Fibroblast of lung (primary cell): Measurements from ENCODE around the gene ADCY9. TPM values are rescaled to one million over a fixed set of nuclear protein-coding genes. Genes with fewer than 3 reads are reported as not detected.
"Not testable (repeated sequence)": the region's sequence is repeated elsewhere in the genome, so short reads cannot be mapped to it uniquely, and the experiment has no call there.

Experiments
- DNase-seq, 2 donors: peaks; one replicate each; pipeline versions ENCODE4 v3.0.0 to v3.0.0-alpha.2; 2010; ENCODE audit warnings: low read depth in 2 of 2
- H2AFZ ChIP-seq: 2 replicates; pipeline ENCODE4 v1.5.1; 2012; ENCODE audit warnings: low read length, control low read depth, inconsistent platforms
- H3K27ac ChIP-seq: 2 replicates; pipeline ENCODE4 v1.5.1; 2011; ENCODE audit warnings: low read length, control low read depth; ENCODE audit not compliant: insufficient read depth
- H3K27me3 ChIP-seq: 2 replicates; pipeline ENCODE4 v1.5.1; 2011; ENCODE audit warnings: mild to moderate bottlenecking, low read length; ENCODE audit not compliant: control insufficient read depth, insufficient read depth
- H3K36me3 ChIP-seq: 2 replicates; pipeline ENCODE4 v1.5.1; 2011; ENCODE audit warnings: low read length; ENCODE audit not compliant: control insufficient read depth, insufficient read depth
- H3K4me1 ChIP-seq: 2 replicates; pipeline ENCODE4 v1.5.1; 2011; ENCODE audit warnings: low read length; ENCODE audit not compliant: control insufficient read depth, insufficient read depth; ENCODE audit errors: extremely low read depth
- H3K4me2 ChIP-seq: 2 replicates; pipeline ENCODE4 v1.5.1; 2011; ENCODE audit warnings: low read length, control low read depth; ENCODE audit not compliant: insufficient read depth; ENCODE audit errors: extremely low read depth
- H3K4me3 ChIP-seq, 4 experiments: fragments of 200-600 bp in 1 of 4; sonication (generic) in 1 of 4; replicated peaks in 1 of 4; 2 replicates each; pipeline ENCODE4 v1.5.1; 2011 to 2016; ENCODE audit warnings: low read length in 4 of 4, low read depth in 3 of 4, mild to moderate bottlenecking in 3 of 4, control low read depth in 2 of 4, inconsistent platforms in 1 of 4, mixed read lengths in 1 of 4; ENCODE audit not compliant: insufficient read depth in 1 of 4; ENCODE audit errors: control extremely low read depth in 1 of 4
- H3K79me2 ChIP-seq: 2 replicates; pipeline ENCODE4 v1.5.1; 2012; ENCODE audit warnings: mild to moderate bottlenecking, low read length, inconsistent platforms; ENCODE audit not compliant: control insufficient read depth, insufficient read depth
- H3K9ac ChIP-seq: 2 replicates; pipeline ENCODE4 v1.5.1; 2011; ENCODE audit warnings: mild to moderate bottlenecking, low read length, control low read depth; ENCODE audit not compliant: insufficient read depth
- H3K9me3 ChIP-seq: 2 replicates; pipeline ENCODE4 v1.5.1; 2012; ENCODE audit warnings: low read depth, low read length; ENCODE audit not compliant: control insufficient read depth, insufficient read depth
- H4K20me1 ChIP-seq: 2 replicates; pipeline ENCODE4 v1.5.1; 2011; ENCODE audit warnings: low read length; ENCODE audit not compliant: control insufficient read depth, insufficient read depth; ENCODE audit errors: extremely low read depth
- EZH2 ChIP-seq: IDR thresholded peaks from 2 replicates; pipeline ENCODE4 v1.5.1; 2012; ENCODE audit warnings: low read length, control low read depth, mild to moderate bottlenecking; ENCODE audit errors: missing control alignments
- polyA plus RNA-seq, 2 donors: library from polyadenylated mRNA; depleted of rRNA in 1 of 2; stranded (reverse) in 1 of 2; unstranded in 1 of 2; fragments of >200 nt; gene quantifications; 2 replicates each; pipeline ENCODE4 v1.2.1, GENCODE V29; 2011 to 2012; ENCODE audit warnings: missing spikeins in 1 of 2
- total RNA-seq: library from RNA; depleted of rRNA; stranded (reverse); fragments of >200 nt; gene quantifications from 2 replicates; pipeline ENCODE4 v1.2.1, GENCODE V29; 2014
- TF ChIP-seq, protein P1 (sequence below), 2 donors: IDR thresholded peaks in 1 of 2; conservative IDR thresholded peaks in 1 of 2; 1 replicate in 1 of 2; 2 replicates in 1 of 2; pipeline ENCODE4 v1.5.1; 2011 to 2012; ENCODE audit warnings: low read length in 2 of 2, control low read depth in 1 of 2, inconsistent platforms in 1 of 2, low read depth in 1 of 2, mild to moderate bottlenecking in 1 of 2

The ADCY9 gene
- total and polyA plus RNA-seq, 2 donors (not counting 1 experiment from before 2014, with no cell fraction given) = 22.1 to 37.0 TPM

GRCh38 chr16:4048481-4048880 lies 67.8 kb downstream of the ADCY9 start:
- Histone ChIP-seq H3K36me3 (no peaks in the 10 kb centered on the region), H3K27ac (no peak overlapping the region), H4K20me1 (no peaks in the 10 kb centered on the region), H3K27me3 (no peaks in the 10 kb centered on the region), H3K4me3 (no peak overlapping the region), H3K9ac (no peak overlapping the region), H3K79me2 (no peaks in the 10 kb centered on the region), H3K9me3 (no peaks in the 10 kb centered on the region), H3K4me1 (peaks cover 10% of the 10 kb centered on the region), H3K4me2 (no peak overlapping the region), H2AFZ (no peak overlapping the region)
- TF ChIP-seq, protein P1, sequence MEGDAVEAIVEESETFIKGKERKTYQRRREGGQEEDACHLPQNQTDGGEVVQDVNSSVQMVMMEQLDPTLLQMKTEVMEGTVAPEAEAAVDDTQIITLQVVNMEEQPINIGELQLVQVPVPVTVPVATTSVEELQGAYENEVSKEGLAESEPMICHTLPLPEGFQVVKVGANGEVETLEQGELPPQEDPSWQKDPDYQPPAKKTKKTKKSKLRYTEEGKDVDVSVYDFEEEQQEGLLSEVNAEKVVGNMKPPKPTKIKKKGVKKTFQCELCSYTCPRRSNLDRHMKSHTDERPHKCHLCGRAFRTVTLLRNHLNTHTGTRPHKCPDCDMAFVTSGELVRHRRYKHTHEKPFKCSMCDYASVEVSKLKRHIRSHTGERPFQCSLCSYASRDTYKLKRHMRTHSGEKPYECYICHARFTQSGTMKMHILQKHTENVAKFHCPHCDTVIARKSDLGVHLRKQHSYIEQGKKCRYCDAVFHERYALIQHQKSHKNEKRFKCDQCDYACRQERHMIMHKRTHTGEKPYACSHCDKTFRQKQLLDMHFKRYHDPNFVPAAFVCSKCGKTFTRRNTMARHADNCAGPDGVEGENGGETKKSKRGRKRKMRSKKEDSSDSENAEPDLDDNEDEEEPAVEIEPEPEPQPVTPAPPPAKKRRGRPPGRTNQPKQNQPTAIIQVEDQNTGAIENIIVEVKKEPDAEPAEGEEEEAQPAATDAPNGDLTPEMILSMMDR (conservative IDR thresholded peaks at IDR 0.05 in 1 of 2, IDR thresholded peaks at IDR 0.05 in 1 of 2; ENCODE audit: low read depth in 1 of 2, low read length in 2 of 2) = no peak
- no peak for TF ChIP-seq EZH2
- no peak for DNase-seq

GRCh38 chr16:4046221-4046620 lies 70.0 kb downstream of the ADCY9 start:
- Histone ChIP-seq H3K27me3 (no peaks in the 10 kb centered on the region), H3K4me2 (no peak overlapping the region), H3K36me3 (no peaks in the 10 kb centered on the region), H3K4me1 (no peaks in the 10 kb centered on the region), H3K4me3 (no peak overlapping the region), H3K27ac (no peak overlapping the region), H3K79me2 (no peaks in the 10 kb centered on the region), H4K20me1 (no peaks in the 10 kb centered on the region), H3K9me3 (no peaks in the 10 kb centered on the region), H2AFZ (no peak overlapping the region), H3K9ac (no peak overlapping the region)
- no peak for DNase-seq
- TF ChIP-seq, protein P1 (conservative IDR thresholded peaks at IDR 0.05 in 1 of 2, IDR thresholded peaks at IDR 0.05 in 1 of 2; ENCODE audit: low read depth in 1 of 2, low read length in 2 of 2) = no peak
- no peak for TF ChIP-seq EZH2

- H3K4me1 ChIP-seq, H3K4me3 ChIP-seq, H4K20me1 ChIP-seq, H3K9me3 ChIP-seq, H3K27me3 ChIP-seq, H3K79me2 ChIP-seq, H2AFZ ChIP-seq, DNase-seq, H3K36me3 ChIP-seq, H3K9ac ChIP-seq, H3K27ac ChIP-seq, H3K4me2 ChIP-seq: not testable (repeated sequence)
These were observed 70.7 kb downstream of the ADCY9 start for GRCh38 chr16:4045561-4045960.
